K562 (cell line): ENCODE results near the gene JUND. TPM values are rescaled to one million over a fixed set of nuclear protein-coding genes. Genes with fewer than 3 reads are reported as not detected.

ENCODE experiments used
- ATAC-seq: fragments of 200-7000 bp; cut with Tn5 transposase; 3 replicates; pipeline ENCODE4 v1.9.1; 2020; ENCODE audit warnings: moderate library complexity
- BruUV-seq: library from RNA; stranded (reverse); fragments of 400-500 nt; replicated peaks from 2 replicates; lab custom pipeline; 2021; lab: Mats Ljungman, UMichigan
- CTCF ChIA-PET: fragments of 300-600 bp; formaldehyde crosslinking; extraction: SDS; loops from one replicate; lab custom pipeline; 2021; ENCODE audit warnings: low intra/inter-chr PET ratio; lab: Yijun Ruan, JAX
- POLR2A ChIA-PET: fragments of 300-600, 350-650 bp; sonication (Branson Sonifier 250); formaldehyde crosslinking; extraction: SDS; loops from one replicate; lab custom pipeline; 2021; ENCODE audit warnings: antibody characterized with exemption, inconsistent platforms; lab: Yijun Ruan, JAX
- DNase-seq, 4 experiments: peaks; one replicate each; pipeline versions ENCODE4 v3.0.0 to v3.0.0-alpha.2; 2011 to 2018; ENCODE audit warnings: low spot score in 3 of 4, mixed read lengths in 3 of 4; ENCODE audit errors: extremely low read depth in 1 of 4
- FAIRE-seq: peaks from 2 replicates; lab custom pipeline; 2011; peaks lifted over from hg19 to GRCh38; lab: Jason Lieb, UNC
- H2AFZ ChIP-seq: 2 replicates; pipeline ENCODE4 v1.6.0; 2011; ENCODE audit warnings: low read depth, low read length, control low read depth, inconsistent platforms
- H3K27ac ChIP-seq: fragments of 200-600 bp; 3 replicates; pipeline ENCODE4 v1.8.0; 2011; ENCODE audit warnings: low read depth, mild to moderate bottlenecking, control low read depth, inconsistent platforms, low read length, moderate library complexity, mixed read lengths; ENCODE audit errors: extremely low read depth
- H3K27me3 ChIP-seq, 2 experiments: fragments of 300-600 bp in 1 of 2; 2 replicates in 1 of 2; 3 replicates in 1 of 2; pipeline versions ENCODE4 v1.6.0 to v1.8.0; 2011; ENCODE audit warnings: inconsistent platforms in 2 of 2, low read length in 2 of 2, mild to moderate bottlenecking in 1 of 2, mixed read lengths in 1 of 2, moderate library complexity in 1 of 2; ENCODE audit not compliant: control insufficient read depth in 2 of 2, insufficient read depth in 2 of 2
- H3K36me3 ChIP-seq: fragments of 300-600 bp; 3 replicates; pipeline ENCODE4 v1.8.0; 2011; ENCODE audit warnings: mild to moderate bottlenecking, low read length, inconsistent platforms; ENCODE audit not compliant: control insufficient read depth, insufficient read depth
- H3K4me1 ChIP-seq, 2 experiments: fragments of 200-600 bp in 1 of 2; replicated peaks in 1 of 2; 2 replicates in 1 of 2; 3 replicates in 1 of 2; pipeline versions ENCODE4 v1.5.1 to v1.8.0; 2011; ENCODE audit warnings: inconsistent platforms in 2 of 2, low read length in 2 of 2, mild to moderate bottlenecking in 1 of 2, mixed read lengths in 1 of 2, moderate library complexity in 1 of 2; ENCODE audit not compliant: control insufficient read depth in 2 of 2, insufficient read depth in 2 of 2
- H3K4me2 ChIP-seq: 2 replicates; pipeline ENCODE4 v1.6.1; 2011; ENCODE audit warnings: low read length, control low read depth, inconsistent platforms, mixed read lengths; ENCODE audit not compliant: insufficient read depth
- H3K4me3 ChIP-seq: fragments of 200-600 bp; sonication (generic), shearing (Covaris generic); 2 replicates; pipeline ENCODE4 v1.5.1; 2016; ENCODE audit warnings: control low read depth, inconsistent platforms
- H3K79me2 ChIP-seq: fragments of 200-600 bp; 3 replicates; pipeline ENCODE4 v1.8.0; 2011; ENCODE audit warnings: low read length, inconsistent platforms; ENCODE audit not compliant: control insufficient read depth, insufficient read depth
- H3K9ac ChIP-seq, 2 experiments: 2 replicates each; pipeline versions ENCODE4 v1.6.0 to v1.6.1; 2011; ENCODE audit warnings: low read depth in 2 of 2, low read length in 2 of 2, control low read depth in 1 of 2, inconsistent platforms in 1 of 2, mild to moderate bottlenecking in 1 of 2, mixed read lengths in 1 of 2; ENCODE audit not compliant: insufficient read depth in 1 of 2
- H3K9me1 ChIP-seq: one replicate; pipeline ENCODE4 v1.6.0; 2011; ENCODE audit warnings: inconsistent platforms, mild to moderate bottlenecking, low read length, moderate library complexity; ENCODE audit not compliant: control insufficient read depth, insufficient read depth
- H3K9me3 ChIP-seq: replicated peaks from 2 replicates; pipeline ENCODE4 v1.5.1; 2011; ENCODE audit warnings: low read depth, low read length, inconsistent platforms; ENCODE audit not compliant: control insufficient read depth, insufficient read depth
- H4K20me1 ChIP-seq: replicated peaks from 2 replicates; pipeline ENCODE4 v1.6.1; 2011; ENCODE audit warnings: low read length, inconsistent platforms, mixed read lengths; ENCODE audit not compliant: control insufficient read depth, insufficient read depth
- GTF2E2 ChIP-seq: fragments of 200-800 bp; sonication (Bioruptor generic); IDR thresholded peaks from 2 replicates; pipeline ENCODE4 v1.6.1; 2016; ENCODE audit warnings: missing genetic modification characterization, missing compliant biosample characterization
- KAT8 ChIP-seq: fragments of 450-650 bp; IDR thresholded peaks from 2 replicates; pipeline ENCODE4 v1.6.1; 2016; ENCODE audit warnings: low read depth, mild to moderate bottlenecking
- MTA1 ChIP-seq: fragments of 450-650 bp; IDR thresholded peaks from 2 replicates; pipeline ENCODE4 v1.6.1; 2017; ENCODE audit warnings: borderline replicate concordance
- NFXL1 ChIP-seq: fragments of 450-650 bp; formaldehyde crosslinking; IDR thresholded peaks from 2 replicates; pipeline ENCODE4 v1.4.0; 2021; ENCODE audit warnings: mild to moderate bottlenecking
- SIX5 ChIP-seq, 2 experiments: IDR thresholded peaks; 2 replicates each; pipeline ENCODE4 v1.6.1; 2011; ENCODE audit warnings: low read length in 2 of 2, borderline replicate concordance in 1 of 2, low read depth in 1 of 2, mild to moderate bottlenecking in 1 of 2, moderate library complexity in 1 of 2; ENCODE audit not compliant: insufficient read depth in 1 of 2
- SREBF1 ChIP-seq: fragments of 150-350 bp; IDR thresholded peaks from 2 replicates; pipeline ENCODE4 v1.6.1; 2014; ENCODE audit warnings: antibody characterized with exemption, low read depth, low read length, borderline replicate concordance
- VEZF1 ChIP-seq: fragments of 200-800 bp; sonication (Bioruptor generic); IDR thresholded peaks from 2 replicates; pipeline ENCODE4 v1.6.1; 2017; ENCODE audit warnings: missing genetic modification characterization, missing compliant biosample characterization
- ZNF274 ChIP-seq: IDR thresholded peaks from 2 replicates; pipeline ENCODE4 v1.6.1; 2011; ENCODE audit warnings: low read depth, mild to moderate bottlenecking, low read length, moderate library complexity, borderline replicate concordance
- ZNF282 ChIP-seq: sonication (generic); formaldehyde crosslinking; IDR thresholded peaks from 2 replicates; pipeline ENCODE4 v1.8.1; 2023; ENCODE audit warnings: missing genetic modification reagents
- ZNF766 ChIP-seq: fragments of 200-800 bp; sonication (Bioruptor generic); conservative IDR thresholded peaks from 2 replicates; pipeline ENCODE4 v1.6.1; 2016; ENCODE audit warnings: missing genetic modification characterization, missing compliant biosample characterization
- WGBS: fragments of 100-300 bp; shearing (Covaris generic); methylation state at CpG from one replicate; pipeline ENCODE4 v1.1.6; 2016; ENCODE audit warnings: low coverage, mixed read lengths; ENCODE audit not compliant: insufficient coverage; ENCODE audit errors: missing lambda C conversion rate; 5-methylcytosine and 5-hydroxymethylcytosine counted together
- in situ Hi-C: fragments of 300-500 bp; cut with MboI; formaldehyde crosslinking; loops from 4 replicates; pipeline ENCODE4 v1.15.0; 2018; ENCODE audit warnings: inconsistent platforms, mixed read lengths
- intact Hi-C: fragments of 100-400 bp; cut with micrococcal nuclease; formaldehyde crosslinking; loops from 2 replicates; pipeline ENCODE4 v1.14.2; 2022
- polyA plus RNA-seq, 8 experiments: library from polyadenylated mRNA; depleted of rRNA in 4 of 8; stranded (reverse) in 5 of 8; unstranded in 3 of 8; fragments of >200 nt; fragmentation: Nextera tagmentation in 2 of 8; fragmentation: Illumina TruSeq in 1 of 8; extraction: Ambion mirVana in 2 of 8; extraction: Trizol in 1 of 8; gene quantifications; 2 replicates each; pipeline versions ENCODE4 v1.2.1 to v1.2.3, GENCODE V29; 2011 to 2014; ENCODE audit warnings: inconsistent platforms in 1 of 8, missing spikeins in 1 of 8
- total RNA-seq, 7 experiments: library from RNA; depleted of rRNA in 6 of 7; stranded (reverse); fragments of >200 nt in 6 of 7; fragmentation: Illumina TruSeq in 2 of 7; extraction: Trizol in 2 of 7; gene quantifications; 2 replicates each; pipeline versions ENCODE4 v1.2.1 to v1.2.3, GENCODE V29; 2011 to 2021; ENCODE audit warnings: low replicate concordance in 1 of 7
- TF ChIP-seq, protein P1 (sequence below): fragments of 450-650 bp; IDR thresholded peaks from 2 replicates; pipeline ENCODE4 v1.6.1; 2016; ENCODE audit warnings: low read depth

The JUND gene
- total and polyA plus RNA-seq, 9 of the 15 experiments (the other 6 are each of a cell fraction or from before 2014, with no cell fraction given), result 6.4 to 286 (median 42.3) TPM

DNA sequence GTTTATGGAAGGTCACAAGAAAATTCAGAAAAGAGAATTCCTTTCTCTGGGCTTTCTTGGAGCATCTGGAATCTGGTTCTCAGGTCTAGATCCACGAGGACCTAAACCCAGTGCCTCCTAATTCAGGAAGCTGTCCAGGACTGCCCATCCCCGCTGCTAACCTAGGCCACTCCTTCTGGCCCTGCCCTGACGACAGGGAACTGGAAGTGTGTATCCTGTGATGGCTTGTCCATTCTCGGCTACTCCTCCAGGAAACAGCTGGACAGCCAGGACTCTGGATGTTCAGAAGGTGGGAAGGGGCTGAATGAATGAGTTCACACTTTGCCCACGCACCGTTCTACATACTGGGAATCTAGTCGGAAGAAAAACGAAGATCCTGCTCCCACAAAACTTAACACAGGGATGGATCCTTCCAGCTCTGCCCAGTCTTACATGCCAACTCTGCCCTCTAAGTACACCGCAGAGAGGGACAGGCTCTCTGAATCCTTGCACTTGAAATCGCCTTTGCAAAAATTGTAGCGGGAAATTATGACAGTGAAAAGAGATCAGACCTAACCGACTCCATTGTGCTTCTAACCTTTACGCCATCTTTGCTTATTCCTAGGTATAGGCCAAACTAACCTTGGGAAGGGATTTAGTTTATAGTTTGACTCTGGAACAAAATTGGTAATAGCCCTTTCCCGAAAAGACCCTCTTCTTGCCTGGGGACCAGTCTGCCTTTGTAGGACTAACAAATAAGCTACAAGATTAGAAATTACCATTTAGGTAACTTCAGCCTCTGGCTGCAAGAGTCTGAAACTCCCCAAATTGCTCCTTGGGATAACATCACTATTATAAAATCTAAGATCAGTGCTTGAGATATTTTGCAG lies 39.7 kb upstream of the JUND start:
- H3K9me3 ChIP-seq, result no peaks in the 10 kb centered on the region
- H3K9ac ChIP-seq, result peak overlapping the region; percentile 91 to 97
- H2AFZ ChIP-seq, result no peak overlapping the region
- DNase-seq (peak in 2 of 4 experiments; percentile 31 to 38), FAIRE-seq (no peak), ATAC-seq (no peak)
- H3K9me1 ChIP-seq, result no peaks in the 10 kb centered on the region
- no TSS peak for BruUV-seq
- no peaks in the 10 kb centered on the region for H4K20me1 ChIP-seq
- peak overlapping the region; percentile 69 for H3K4me3 ChIP-seq
- H3K4me1 ChIP-seq, result peaks cover 44 to 59% of the 10 kb centered on the region in 2 experiments
- intact Hi-C loops, result loop anchor here (10.0 kb wide), 1 partner anchor 206 kb away; no protein-coding TSS in a partner anchor
- ChIA-PET CTCF (no interaction called here), POLR2A (interaction anchor here (0.6 to 3.8 kb wide), 18 partner anchors 10 to 678 kb away, joined by 3 to 117 read pairs (median 4); partner anchors contain the start of genes GDF15, IQCN and JUND)
- H3K27ac ChIP-seq, result peak overlapping the region; percentile 89
- peaks cover 72% of the 10 kb centered on the region for H3K79me2 ChIP-seq
- H3K4me2 ChIP-seq, result peak overlapping the region; percentile 91
- no peaks in the 10 kb centered on the region for H3K27me3 ChIP-seq
- H3K36me3 ChIP-seq, result peaks cover 43% of the 10 kb centered on the region
- WGBS, result 75% methylated on average over 14 of the region's 14 CpGs
- in situ Hi-C loops, result loop anchor here (5.0 kb wide), 1 partner anchor 44 kb away; no protein-coding TSS in a partner anchor
- TF ChIP-seq SIX5 (IDR thresholded peaks at IDR 0.05; ENCODE audit: borderline replicate concordance in 1 of 2, insufficient read depth in 1 of 2, low read depth in 1 of 2, low read length in 2 of 2) (no peak), KAT8 (no peak), MTA1 (no peak), ZNF282 (no peak), NFXL1 (0 out of 2 replicates have a peak, but pooled peaks have one; percentile 35), ZNF766 (CRISPR knock-in tag) (no peak; the same call in 1 of the 2 replicates), ZNF274 (no peak), GTF2E2 (tag) (0 out of 2 replicates have a peak, but pooled peaks have one; percentile 12), VEZF1 (no peak), SREBF1 (no peak)
- TF ChIP-seq, protein P1, sequence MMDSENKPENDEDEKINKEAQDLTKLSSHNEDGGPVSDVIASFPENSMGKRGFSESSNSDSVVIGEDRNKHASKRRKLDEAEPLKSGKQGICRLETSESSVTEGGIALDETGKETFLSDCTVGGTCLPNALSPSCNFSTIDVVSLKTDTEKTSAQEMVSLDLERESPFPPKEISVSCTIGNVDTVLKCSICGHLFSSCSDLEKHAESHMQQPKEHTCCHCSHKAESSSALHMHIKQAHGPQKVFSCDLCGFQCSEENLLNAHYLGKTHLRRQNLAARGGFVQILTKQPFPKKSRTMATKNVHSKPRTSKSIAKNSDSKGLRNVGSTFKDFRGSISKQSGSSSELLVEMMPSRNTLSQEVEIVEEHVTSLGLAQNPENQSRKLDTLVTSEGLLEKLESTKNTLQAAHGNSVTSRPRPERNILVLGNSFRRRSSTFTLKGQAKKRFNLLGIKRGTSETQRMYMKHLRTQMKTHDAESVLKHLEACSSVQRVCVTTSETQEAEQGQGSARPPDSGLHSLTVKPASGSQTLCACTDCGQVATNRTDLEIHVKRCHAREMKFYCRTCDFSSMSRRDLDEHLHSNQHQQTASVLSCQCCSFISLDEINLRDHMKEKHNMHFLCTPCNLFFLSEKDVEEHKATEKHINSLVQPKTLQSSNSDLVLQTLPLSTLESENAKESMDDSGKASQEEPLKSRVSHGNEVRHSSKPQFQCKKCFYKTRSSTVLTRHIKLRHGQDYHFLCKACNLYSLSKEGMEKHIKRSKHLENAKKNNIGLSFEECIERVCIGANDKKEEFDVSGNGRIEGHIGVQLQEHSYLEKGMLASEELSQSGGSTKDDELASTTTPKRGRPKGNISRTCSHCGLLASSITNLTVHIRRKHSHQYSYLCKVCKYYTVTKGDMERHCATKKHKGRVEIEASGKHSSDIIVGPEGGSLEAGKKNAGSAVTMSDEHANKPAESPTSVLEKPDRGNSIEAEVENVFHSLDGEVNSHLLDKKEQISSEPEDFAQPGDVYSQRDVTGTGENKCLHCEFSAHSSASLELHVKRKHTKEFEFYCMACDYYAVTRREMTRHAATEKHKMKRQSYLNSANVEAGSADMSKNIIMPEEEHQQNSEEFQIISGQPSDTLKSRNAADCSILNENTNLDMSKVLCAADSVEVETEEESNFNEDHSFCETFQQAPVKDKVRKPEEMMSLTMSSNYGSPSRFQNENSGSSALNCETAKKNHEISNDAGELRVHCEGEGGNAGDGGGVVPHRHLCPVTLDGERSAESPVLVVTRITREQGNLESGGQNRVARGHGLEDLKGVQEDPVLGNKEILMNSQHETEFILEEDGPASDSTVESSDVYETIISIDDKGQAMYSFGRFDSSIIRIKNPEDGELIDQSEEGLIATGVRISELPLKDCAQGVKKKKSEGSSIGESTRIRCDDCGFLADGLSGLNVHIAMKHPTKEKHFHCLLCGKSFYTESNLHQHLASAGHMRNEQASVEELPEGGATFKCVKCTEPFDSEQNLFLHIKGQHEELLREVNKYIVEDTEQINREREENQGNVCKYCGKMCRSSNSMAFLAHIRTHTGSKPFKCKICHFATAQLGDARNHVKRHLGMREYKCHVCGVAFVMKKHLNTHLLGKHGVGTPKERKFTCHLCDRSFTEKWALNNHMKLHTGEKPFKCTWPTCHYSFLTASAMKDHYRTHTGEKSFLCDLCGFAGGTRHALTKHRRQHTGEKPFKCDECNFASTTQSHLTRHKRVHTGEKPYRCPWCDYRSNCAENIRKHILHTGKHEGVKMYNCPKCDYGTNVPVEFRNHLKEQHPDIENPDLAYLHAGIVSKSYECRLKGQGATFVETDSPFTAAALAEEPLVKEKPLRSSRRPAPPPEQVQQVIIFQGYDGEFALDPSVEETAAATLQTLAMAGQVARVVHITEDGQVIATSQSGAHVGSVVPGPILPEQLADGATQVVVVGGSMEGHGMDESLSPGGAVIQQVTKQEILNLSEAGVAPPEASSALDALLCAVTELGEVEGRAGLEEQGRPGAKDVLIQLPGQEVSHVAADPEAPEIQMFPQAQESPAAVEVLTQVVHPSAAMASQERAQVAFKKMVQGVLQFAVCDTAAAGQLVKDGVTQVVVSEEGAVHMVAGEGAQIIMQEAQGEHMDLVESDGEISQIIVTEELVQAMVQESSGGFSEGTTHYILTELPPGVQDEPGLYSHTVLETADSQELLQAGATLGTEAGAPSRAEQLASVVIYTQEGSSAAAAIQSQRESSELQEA, result no peak
